H1 (cell line): ENCODE measurements around the gene C3orf80. TPM values are rescaled to one million over a fixed set of nuclear protein-coding genes. Genes with fewer than 3 reads are reported as not detected.

Experiments
- CHD7 ChIP-seq: fragments of 300-600 bp; sonication (generic); IDR thresholded peaks from 2 replicates; pipeline ENCODE4 v1.7.1; 2012; ENCODE audit warnings: low read length, moderate library complexity, mild to moderate bottlenecking, inconsistent platforms; ENCODE audit not compliant: insufficient replicate concordance
- NRF1 ChIP-seq: IDR thresholded peaks from 2 replicates; pipeline ENCODE4 v1.6.1; 2011; ENCODE audit warnings: mild to moderate bottlenecking, low read depth, low read length, improper control_type of control experiment
- RAD21 ChIP-seq, 2 experiments: IDR thresholded peaks in 1 of 2; conservative IDR thresholded peaks in 1 of 2; 2 replicates each; pipeline ENCODE4 v1.6.1; 2011; ENCODE audit warnings: low read depth in 2 of 2, low read length in 2 of 2, improper control_type of control experiment in 1 of 2, inconsistent platforms in 1 of 2, mild to moderate bottlenecking in 1 of 2, moderate library complexity in 1 of 2
- polyA plus RNA-seq, 7 experiments: library from polyadenylated mRNA; depleted of rRNA in 3 of 7; stranded (reverse) in 5 of 7; unstranded in 2 of 7; fragments of >200 nt in 5 of 7; fragments of 200-250 nt in 2 of 7; gene quantifications; 1 replicate in 5 of 7; 2 replicates in 1 of 7; 4 replicates in 1 of 7; pipeline versions ENCODE4 v1.2.1 to v1.2.3, GENCODE V29; 2011 to 2013; ENCODE audit warnings: missing spikeins in 2 of 7, mixed read lengths in 2 of 7
- total RNA-seq: library from RNA; stranded (reverse); fragmentation: NEBNext Ultra II Directional; extraction: Animal tissue kit (Norgen Biotek cat#: 25700); gene quantifications from 2 replicates; pipeline ENCODE4 v1.2.1, GENCODE V29; 2021

C3orf80 gene
- total and polyA plus RNA-seq, 2 of the 8 experiments (the other 6 are each of a cell fraction or from before 2014, with no cell fraction given), result 0.57 to 1.1 TPM

GRCh38 chr3:160187288-160187687 is 37.9 kb upstream of the C3orf80 start (continued):
- TF ChIP-seq CHD7 (no peak), NRF1 (no peak), RAD21 (IDR thresholded peaks at IDR 0.05 in 1 of 2, conservative IDR thresholded peaks at IDR 0.05 in 1 of 2; ENCODE audit: low read depth in 2 of 2, low read length in 2 of 2) (no peak)
